ENCODE measurements around the gene PNPLA5. TPM values are rescaled to one million over a fixed set of nuclear protein-coding genes. Genes with fewer than 3 reads are reported as not detected.

The PNPLA5 gene
- total and polyA plus RNA-seq, 9 of the 15 experiments (the other 6 are each of a cell fraction or from before 2014, with no cell fraction given) = not detected

DNA sequence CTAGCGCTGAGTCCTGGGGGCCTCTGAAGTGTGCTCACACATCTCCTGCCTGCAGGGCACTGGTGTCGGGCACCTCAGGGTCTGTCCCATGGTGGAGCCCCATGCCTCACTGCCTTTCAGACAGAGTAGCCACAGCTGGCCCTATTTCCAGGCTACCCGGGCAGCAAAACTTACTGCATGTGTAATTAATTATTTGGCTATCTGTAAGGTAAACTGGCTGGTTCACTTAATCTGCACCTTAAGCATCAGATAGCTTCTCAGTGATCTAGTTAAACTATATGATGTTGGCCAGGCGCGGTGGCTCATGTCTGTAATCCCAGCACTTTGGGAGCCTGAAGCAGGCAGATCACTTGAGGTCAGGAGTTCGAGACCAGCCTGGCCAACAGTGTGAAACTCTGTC, 37.1 kb upstream of the PNPLA5 start (continued):
- TF ChIP-seq, protein P1, sequence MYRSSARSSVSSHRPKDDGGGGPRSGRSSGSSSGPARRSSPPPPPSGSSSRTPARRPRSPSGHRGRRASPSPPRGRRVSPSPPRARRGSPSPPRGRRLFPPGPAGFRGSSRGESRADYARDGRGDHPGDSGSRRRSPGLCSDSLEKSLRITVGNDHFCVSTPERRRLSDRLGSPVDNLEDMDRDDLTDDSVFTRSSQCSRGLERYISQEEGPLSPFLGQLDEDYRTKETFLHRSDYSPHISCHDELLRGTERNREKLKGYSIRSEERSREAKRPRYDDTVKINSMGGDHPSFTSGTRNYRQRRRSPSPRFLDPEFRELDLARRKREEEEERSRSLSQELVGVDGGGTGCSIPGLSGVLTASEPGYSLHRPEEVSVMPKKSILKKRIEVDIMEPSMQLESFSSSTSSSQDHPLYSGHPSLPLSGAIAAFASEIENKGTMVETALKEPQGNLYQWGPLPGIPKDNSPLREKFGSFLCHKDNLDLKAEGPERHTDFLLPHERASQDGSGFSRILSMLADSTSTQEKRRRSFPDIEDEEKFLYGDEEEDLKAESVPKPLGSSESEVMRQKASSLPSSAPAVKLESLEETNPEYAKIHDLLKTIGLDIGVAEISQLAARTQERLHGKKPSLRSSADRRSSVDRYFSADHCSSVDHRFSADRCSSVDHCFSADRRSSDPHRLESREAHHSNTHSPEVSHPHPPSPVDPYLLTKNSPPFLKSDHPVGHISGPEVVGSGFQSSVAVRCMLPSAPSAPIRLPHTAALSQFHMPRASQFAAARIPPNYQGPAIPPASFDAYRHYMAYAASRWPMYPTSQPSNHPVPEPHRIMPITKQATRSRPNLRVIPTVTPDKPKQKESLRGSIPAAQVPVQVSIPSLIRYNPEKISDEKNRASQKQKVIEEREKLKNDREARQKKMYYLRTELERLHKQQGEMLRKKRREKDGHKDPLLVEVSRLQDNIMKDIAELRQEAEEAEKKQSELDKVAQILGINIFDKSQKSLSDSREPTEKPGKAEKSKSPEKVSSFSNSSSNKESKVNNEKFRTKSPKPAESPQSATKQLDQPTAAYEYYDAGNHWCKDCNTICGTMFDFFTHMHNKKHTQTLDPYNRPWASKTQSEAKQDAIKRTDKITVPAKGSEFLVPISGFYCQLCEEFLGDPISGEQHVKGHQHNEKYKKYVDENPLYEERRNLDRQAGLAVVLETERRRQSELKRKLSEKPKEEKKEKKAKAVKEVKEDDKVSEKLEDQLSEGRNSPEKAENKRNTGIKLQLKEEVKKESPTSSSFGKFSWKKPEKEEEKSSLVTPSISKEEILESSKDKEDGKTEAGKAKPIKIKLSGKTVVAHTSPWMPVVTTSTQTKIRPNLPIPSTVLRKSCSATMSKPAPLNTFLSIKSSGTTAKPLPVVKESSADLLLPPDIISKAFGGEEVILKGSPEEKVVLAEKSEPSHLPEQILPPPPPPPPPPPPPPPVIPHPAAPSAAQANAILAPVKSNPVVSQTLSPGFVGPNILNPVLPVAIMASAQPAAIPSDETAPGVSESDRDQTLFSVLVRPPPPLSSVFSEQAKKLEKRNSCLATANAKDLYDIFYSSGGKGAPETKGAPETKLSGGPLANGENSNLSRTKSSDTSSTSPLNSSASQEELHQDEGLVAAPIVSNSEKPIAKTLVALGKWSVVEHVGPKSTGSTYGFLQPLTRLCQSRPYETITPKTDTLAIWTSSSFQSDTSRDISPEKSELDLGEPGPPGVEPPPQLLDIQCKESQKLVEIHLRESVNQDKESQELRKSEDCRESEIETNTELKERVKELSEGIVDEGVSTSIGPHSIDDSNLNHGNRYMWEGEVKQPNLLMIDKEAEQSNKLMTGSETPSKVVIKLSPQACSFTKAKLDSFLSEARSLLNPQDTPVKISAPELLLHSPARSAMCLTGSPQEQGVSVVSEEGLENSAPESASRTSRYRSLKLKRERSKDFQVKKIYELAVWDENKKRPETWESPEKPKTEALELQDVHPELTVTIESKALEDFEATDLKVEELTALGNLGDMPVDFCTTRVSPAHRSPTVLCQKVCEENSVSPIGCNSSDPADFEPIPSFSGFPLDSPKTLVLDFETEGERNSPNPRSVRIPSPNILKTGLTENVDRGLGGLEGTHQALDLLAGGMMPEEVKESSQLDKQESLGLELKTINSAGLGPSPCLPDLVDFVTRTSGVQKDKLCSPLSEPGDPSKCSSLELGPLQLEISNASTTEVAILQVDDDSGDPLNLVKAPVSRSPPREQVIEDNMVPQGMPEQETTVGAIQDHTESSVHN (IDR thresholded peaks at IDR 0.05; ENCODE audit: borderline replicate concordance in 1 of 2, low read depth in 1 of 2) = no peak
- TF ChIP-seq, protein P2, sequence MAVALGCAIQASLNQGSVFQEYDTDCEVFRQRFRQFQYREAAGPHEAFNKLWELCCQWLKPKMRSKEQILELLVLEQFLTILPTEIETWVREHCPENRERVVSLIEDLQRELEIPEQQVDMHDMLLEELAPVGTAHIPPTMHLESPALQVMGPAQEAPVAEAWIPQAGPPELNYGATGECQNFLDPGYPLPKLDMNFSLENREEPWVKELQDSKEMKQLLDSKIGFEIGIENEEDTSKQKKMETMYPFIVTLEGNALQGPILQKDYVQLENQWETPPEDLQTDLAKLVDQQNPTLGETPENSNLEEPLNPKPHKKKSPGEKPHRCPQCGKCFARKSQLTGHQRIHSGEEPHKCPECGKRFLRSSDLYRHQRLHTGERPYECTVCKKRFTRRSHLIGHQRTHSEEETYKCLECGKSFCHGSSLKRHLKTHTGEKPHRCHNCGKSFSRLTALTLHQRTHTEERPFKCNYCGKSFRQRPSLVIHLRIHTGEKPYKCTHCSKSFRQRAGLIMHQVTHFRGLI (CRISPR knock-in tag; IDR thresholded peaks at IDR 0.05) = no peak
- no peak for TF ChIP-seq ZNF212 (CRISPR knock-in tag; IDR thresholded peaks at IDR 0.05)
- TF ChIP-seq ZNF217 (CRISPR knock-in tag; IDR thresholded peaks at IDR 0.05) = no peak
- TF ChIP-seq, protein P3, sequence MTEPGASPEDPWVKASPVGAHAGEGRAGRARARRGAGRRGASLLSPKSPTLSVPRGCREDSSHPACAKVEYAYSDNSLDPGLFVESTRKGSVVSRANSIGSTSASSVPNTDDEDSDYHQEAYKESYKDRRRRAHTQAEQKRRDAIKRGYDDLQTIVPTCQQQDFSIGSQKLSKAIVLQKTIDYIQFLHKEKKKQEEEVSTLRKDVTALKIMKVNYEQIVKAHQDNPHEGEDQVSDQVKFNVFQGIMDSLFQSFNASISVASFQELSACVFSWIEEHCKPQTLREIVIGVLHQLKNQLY (CRISPR knock-in tag; conservative IDR thresholded peaks at IDR 0.05) = no peak
- TF ChIP-seq, protein P4, sequence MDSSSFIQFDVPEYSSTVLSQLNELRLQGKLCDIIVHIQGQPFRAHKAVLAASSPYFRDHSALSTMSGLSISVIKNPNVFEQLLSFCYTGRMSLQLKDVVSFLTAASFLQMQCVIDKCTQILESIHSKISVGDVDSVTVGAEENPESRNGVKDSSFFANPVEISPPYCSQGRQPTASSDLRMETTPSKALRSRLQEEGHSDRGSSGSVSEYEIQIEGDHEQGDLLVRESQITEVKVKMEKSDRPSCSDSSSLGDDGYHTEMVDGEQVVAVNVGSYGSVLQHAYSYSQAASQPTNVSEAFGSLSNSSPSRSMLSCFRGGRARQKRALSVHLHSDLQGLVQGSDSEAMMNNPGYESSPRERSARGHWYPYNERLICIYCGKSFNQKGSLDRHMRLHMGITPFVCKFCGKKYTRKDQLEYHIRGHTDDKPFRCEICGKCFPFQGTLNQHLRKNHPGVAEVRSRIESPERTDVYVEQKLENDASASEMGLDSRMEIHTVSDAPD (CRISPR knock-in tag; IDR thresholded peaks at IDR 0.05) = no peak
